Measurements from ENCODE around the gene QTRT2.

DNA sequence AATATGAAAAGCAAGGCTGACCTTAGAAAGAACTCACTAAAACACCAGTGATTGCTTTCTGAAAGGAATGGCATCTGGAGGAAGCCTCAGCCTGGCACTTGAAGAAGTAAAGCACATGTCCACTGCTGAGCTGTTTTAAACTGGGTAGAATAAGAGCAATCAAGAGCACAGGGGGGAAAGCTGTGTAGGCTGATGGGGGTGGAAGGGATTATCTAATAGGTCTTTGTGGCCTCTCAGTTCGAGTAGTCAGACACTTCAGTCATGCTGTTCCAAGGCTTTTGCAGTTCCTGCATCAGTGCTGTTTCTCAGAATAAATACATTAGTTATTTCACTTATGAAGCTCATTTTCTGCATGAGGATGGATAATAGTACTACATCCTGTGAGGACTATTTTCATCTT, 22.8 kb upstream of the QTRT2 start:
- TF ChIP-seq, protein P1, sequence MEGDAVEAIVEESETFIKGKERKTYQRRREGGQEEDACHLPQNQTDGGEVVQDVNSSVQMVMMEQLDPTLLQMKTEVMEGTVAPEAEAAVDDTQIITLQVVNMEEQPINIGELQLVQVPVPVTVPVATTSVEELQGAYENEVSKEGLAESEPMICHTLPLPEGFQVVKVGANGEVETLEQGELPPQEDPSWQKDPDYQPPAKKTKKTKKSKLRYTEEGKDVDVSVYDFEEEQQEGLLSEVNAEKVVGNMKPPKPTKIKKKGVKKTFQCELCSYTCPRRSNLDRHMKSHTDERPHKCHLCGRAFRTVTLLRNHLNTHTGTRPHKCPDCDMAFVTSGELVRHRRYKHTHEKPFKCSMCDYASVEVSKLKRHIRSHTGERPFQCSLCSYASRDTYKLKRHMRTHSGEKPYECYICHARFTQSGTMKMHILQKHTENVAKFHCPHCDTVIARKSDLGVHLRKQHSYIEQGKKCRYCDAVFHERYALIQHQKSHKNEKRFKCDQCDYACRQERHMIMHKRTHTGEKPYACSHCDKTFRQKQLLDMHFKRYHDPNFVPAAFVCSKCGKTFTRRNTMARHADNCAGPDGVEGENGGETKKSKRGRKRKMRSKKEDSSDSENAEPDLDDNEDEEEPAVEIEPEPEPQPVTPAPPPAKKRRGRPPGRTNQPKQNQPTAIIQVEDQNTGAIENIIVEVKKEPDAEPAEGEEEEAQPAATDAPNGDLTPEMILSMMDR (IDR thresholded peaks at IDR 0.05), result no peak
- TF ChIP-seq POLR2A (IDR thresholded peaks at IDR 0.05) (no peak), POLR2AphosphoS5 (IDR thresholded peaks at IDR 0.05; ENCODE audit: insufficient read depth in 1 of 2, low read depth in 1 of 2) (no peak)
